Adipocyte (in vitro differentiated cells): ENCODE results near the gene SERINC5.
A peak's percentile ranks its signal among the peaks of the same experiment; 100 is the strongest.

Source experiments
- DNase-seq: peaks from one replicate; pipeline ENCODE4 v3.0.0-alpha.2; 2015; ENCODE audit warnings: low read depth
- H3K27me3 ChIP-seq: replicated peaks from 2 replicates; pipeline ENCODE4 v1.7.0; 2013; ENCODE audit warnings: mild to moderate bottlenecking, low read length, moderate library complexity; ENCODE audit not compliant: control insufficient read depth, insufficient read depth
- H3K36me3 ChIP-seq: 2 replicates; pipeline ENCODE4 v1.7.0; 2013; ENCODE audit warnings: low read length, mild to moderate bottlenecking, moderate library complexity; ENCODE audit not compliant: control insufficient read depth, insufficient read depth, severe bottlenecking
- H3K4me1 ChIP-seq: 2 replicates; pipeline ENCODE4 v1.7.0; 2013; ENCODE audit warnings: mild to moderate bottlenecking, low read length, moderate library complexity; ENCODE audit not compliant: control insufficient read depth, insufficient read depth
- H3K4me3 ChIP-seq: 2 replicates; pipeline ENCODE4 v1.7.0; 2013; ENCODE audit warnings: mild to moderate bottlenecking, low read length, moderate library complexity
- H3K9ac ChIP-seq: 2 replicates; pipeline ENCODE4 v1.7.0; 2013; ENCODE audit warnings: mild to moderate bottlenecking, low read length, moderate library complexity
- H3K9me3 ChIP-seq: 2 replicates; pipeline ENCODE4 v1.7.0; 2013; ENCODE audit warnings: mild to moderate bottlenecking, low read length, moderate library complexity; ENCODE audit not compliant: control insufficient read depth

The SERINC5 gene

GRCh38 chr5:80083101-80083890 is 172.6 kb downstream of the SERINC5 start:
- peak; percentile 95 for DNase-seq

GRCh38 chr5:80082731-80083100 is 173.1 kb downstream of the SERINC5 start:
- H3K4me3 ChIP-seq: peak overlapping the region; percentile 80
- H3K9me3 ChIP-seq: no peaks in the 10 kb centered on the region
- H3K36me3 ChIP-seq: no peaks in the 10 kb centered on the region

More at GRCh38 chr5:80083101-80083890, 172.6 kb downstream of the SERINC5 start:
- H3K9me3 ChIP-seq: no peaks in the 10 kb centered on the region
- peak overlapping the region; percentile 80 for H3K4me3 ChIP-seq
- peak overlapping the region; percentile 74 for H3K9ac ChIP-seq
- no peaks in the 10 kb centered on the region for H3K27me3 ChIP-seq
- no peaks in the 10 kb centered on the region for H3K36me3 ChIP-seq
- H3K4me1 ChIP-seq: peaks cover 4% of the 10 kb centered on the region

GRCh38 chr5:80082281-80082680 is 173.6 kb downstream of the SERINC5 start:
- Histone ChIP-seq H3K4me1 (peaks cover 4% of the 10 kb centered on the region), H3K27me3 (no peaks in the 10 kb centered on the region), H3K9me3 (no peaks in the 10 kb centered on the region), H3K4me3 (peak overlapping the region; percentile 80), H3K36me3 (no peaks in the 10 kb centered on the region), H3K9ac (peak overlapping the region; percentile 74)
- no peak for DNase-seq

More at GRCh38 chr5:80082731-80083100, 173.1 kb downstream of the SERINC5 start:
- DNase-seq: peak; percentile 94
- Histone ChIP-seq H3K9ac (peak overlapping the region; percentile 74), H3K27me3 (no peaks in the 10 kb centered on the region), H3K4me1 (peaks cover 4% of the 10 kb centered on the region)

- Histone ChIP-seq H3K27me3 (peaks cover 2% of the 10 kb centered on the region), H3K36me3 (no peaks in the 10 kb centered on the region), H3K4me3 (no peak overlapping the region), H3K4me1 (peaks cover 4% of the 10 kb centered on the region), H3K9ac (no peak overlapping the region), H3K9me3 (no peaks in the 10 kb centered on the region)
- no peak for DNase-seq
Observed at GRCh38 chr5:80078921-80079320, 176.9 kb downstream of the SERINC5 start.

GRCh38 chr5:80077051-80077714 is 178.7 kb downstream of the SERINC5 start:
- Histone ChIP-seq H3K4me1 (no peaks in the 10 kb centered on the region), H3K9me3 (no peaks in the 10 kb centered on the region), H3K9ac (no peak overlapping the region), H3K4me3 (no peak overlapping the region), H3K27me3 (peaks cover 2% of the 10 kb centered on the region), H3K36me3 (no peaks in the 10 kb centered on the region)
- DNase-seq: no peak

GRCh38 chr5:80076131-80077050 is 179.5 kb downstream of the SERINC5 start:
- H3K4me1 ChIP-seq: no peaks in the 10 kb centered on the region
- no peak for DNase-seq
- no peaks in the 10 kb centered on the region for H3K9me3 ChIP-seq

GRCh38 chr5:80072103-80073073 is 183.5 kb downstream of the SERINC5 start:
- Histone ChIP-seq H3K4me1 (peaks cover 20% of the 10 kb centered on the region), H3K9me3 (no peaks in the 10 kb centered on the region), H3K27me3 (peaks cover 2% of the 10 kb centered on the region), H3K4me3 (no peak overlapping the region), H3K9ac (no peak overlapping the region), H3K36me3 (no peaks in the 10 kb centered on the region)
- peak; percentile 39 for DNase-seq

More at GRCh38 chr5:80076131-80077050, 179.5 kb downstream of the SERINC5 start:
- Histone ChIP-seq H3K27me3 (peaks cover 2% of the 10 kb centered on the region), H3K36me3 (no peaks in the 10 kb centered on the region), H3K9ac (no peak overlapping the region), H3K4me3 (no peak overlapping the region)

- Histone ChIP-seq H3K27me3 (peaks cover 3% of the 10 kb centered on the region), H3K9me3 (no peaks in the 10 kb centered on the region), H3K9ac (no peak overlapping the region)
Observed at GRCh38 chr5:80071510-80072021, 184.3 kb downstream of the SERINC5 start.

GRCh38 chr5:80070338-80071056 is 185.4 kb downstream of the SERINC5 start:
- H3K9me3 ChIP-seq: no peaks in the 10 kb centered on the region
- peak; percentile 43 for DNase-seq
- no peak overlapping the region for H3K9ac ChIP-seq
- peaks cover 20% of the 10 kb centered on the region for H3K4me1 ChIP-seq
- H3K36me3 ChIP-seq: no peaks in the 10 kb centered on the region
- peaks cover 4% of the 10 kb centered on the region for H3K27me3 ChIP-seq
- no peak overlapping the region for H3K4me3 ChIP-seq

More at GRCh38 chr5:80071510-80072021, 184.3 kb downstream of the SERINC5 start:
- H3K36me3 ChIP-seq: no peaks in the 10 kb centered on the region
- no peak overlapping the region for H3K4me3 ChIP-seq
- H3K4me1 ChIP-seq: peaks cover 20% of the 10 kb centered on the region
- no peak for DNase-seq
